ENCODE data around the gene CES4A. TPM values are rescaled to one million over a fixed set of nuclear protein-coding genes. Genes with fewer than 3 reads are reported as not detected.

CES4A gene
- polyA plus RNA-seq, 4 donors, result 4.8 to 26.3 (median 10.5) TPM

DNA sequence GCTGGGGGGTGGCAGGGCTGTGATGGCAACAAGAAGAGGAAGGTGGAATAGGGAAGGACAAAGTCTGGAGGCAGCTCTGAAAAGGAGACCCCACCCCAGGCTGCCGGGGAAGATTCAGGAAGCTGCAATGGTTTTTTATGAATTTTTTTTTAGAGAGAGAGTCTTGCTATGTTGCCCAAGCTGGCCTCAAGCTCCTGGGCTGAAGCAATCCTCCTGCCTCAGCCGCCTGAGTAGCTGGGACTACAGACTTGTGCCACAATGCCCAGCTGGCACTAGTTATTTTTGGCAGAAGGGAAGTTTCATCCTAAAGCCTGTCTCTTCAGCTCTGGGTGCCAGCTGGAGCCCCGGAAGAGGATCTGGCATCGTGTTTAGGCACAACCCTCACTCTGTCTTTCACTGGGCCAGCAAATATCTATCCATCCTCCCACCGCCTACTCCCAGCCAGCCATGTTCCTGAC lies 28.7 kb upstream of the CES4A start:
- peaks cover 0 to 30% (median 0%) of the 10 kb centered on the region in 3 donors for H3K4me1 ChIP-seq (ENCODE audit: control insufficient read depth in 3 of 3, insufficient read depth in 2 of 3, low read depth in 1 of 3, low read length in 2 of 3)

GRCh38 chr16:66960270-66960669 lies 28.1 kb upstream of the CES4A start:
- H3K4me1 ChIP-seq (ENCODE audit: control insufficient read depth in 3 of 3, insufficient read depth in 2 of 3, low read depth in 1 of 3, low read length in 2 of 3), result peaks cover 0 to 25% (median 0%) of the 10 kb centered on the region in 3 donors
- no peak for FAIRE-seq
- 61 to 91% (median 81%) methylated on average over 1 of the region's 1 CpG for WGBS, 3 donors
- H3K4me3 ChIP-seq (ENCODE audit: low read depth in 1 of 3, low read length in 3 of 3), result no peak overlapping the region
- peaks cover 0 to 25% (median 0%) of the 10 kb centered on the region in 3 donors for H3K36me3 ChIP-seq (ENCODE audit: control insufficient read depth in 3 of 3, insufficient read depth in 2 of 3, low read depth in 1 of 3, low read length in 3 of 3)
- no peak overlapping the region for H3K27ac ChIP-seq (ENCODE audit: low read depth in 1 of 3, low read length in 2 of 3)
- H3K9me3 ChIP-seq (ENCODE audit: control insufficient read depth in 2 of 2, insufficient read depth in 1 of 2, low read depth in 1 of 2, low read length in 1 of 2), result no peaks in the 10 kb centered on the region
- H3K27me3 ChIP-seq (ENCODE audit: control insufficient read depth in 3 of 3, insufficient read depth in 3 of 3, low read length in 3 of 3), result no peaks in the 10 kb centered on the region
- DNase-seq, result no peak

More for the DNA sequence above, 28.7 kb upstream of the CES4A start:
- H3K9me3 ChIP-seq (ENCODE audit: control insufficient read depth in 2 of 2, insufficient read depth in 1 of 2, low read depth in 1 of 2, low read length in 1 of 2), result no peaks in the 10 kb centered on the region
- peaks cover 0 to 19% (median 0%) of the 10 kb centered on the region in 3 donors for H3K36me3 ChIP-seq (ENCODE audit: control insufficient read depth in 3 of 3, insufficient read depth in 2 of 3, low read depth in 1 of 3, low read length in 3 of 3)
- FAIRE-seq, result no peak
- no peak overlapping the region for H3K27ac ChIP-seq (ENCODE audit: low read depth in 1 of 3, low read length in 2 of 3)
- no peaks in the 10 kb centered on the region for H3K27me3 ChIP-seq (ENCODE audit: control insufficient read depth in 3 of 3, insufficient read depth in 3 of 3, low read length in 3 of 3)
- H3K4me3 ChIP-seq (ENCODE audit: low read depth in 1 of 3, low read length in 3 of 3), result no peak overlapping the region
- DNase-seq, result no peak
- WGBS, 3 donors, result 36 to 52% (median 49%) methylated on average over 5 of the region's 5 CpGs

DNA sequence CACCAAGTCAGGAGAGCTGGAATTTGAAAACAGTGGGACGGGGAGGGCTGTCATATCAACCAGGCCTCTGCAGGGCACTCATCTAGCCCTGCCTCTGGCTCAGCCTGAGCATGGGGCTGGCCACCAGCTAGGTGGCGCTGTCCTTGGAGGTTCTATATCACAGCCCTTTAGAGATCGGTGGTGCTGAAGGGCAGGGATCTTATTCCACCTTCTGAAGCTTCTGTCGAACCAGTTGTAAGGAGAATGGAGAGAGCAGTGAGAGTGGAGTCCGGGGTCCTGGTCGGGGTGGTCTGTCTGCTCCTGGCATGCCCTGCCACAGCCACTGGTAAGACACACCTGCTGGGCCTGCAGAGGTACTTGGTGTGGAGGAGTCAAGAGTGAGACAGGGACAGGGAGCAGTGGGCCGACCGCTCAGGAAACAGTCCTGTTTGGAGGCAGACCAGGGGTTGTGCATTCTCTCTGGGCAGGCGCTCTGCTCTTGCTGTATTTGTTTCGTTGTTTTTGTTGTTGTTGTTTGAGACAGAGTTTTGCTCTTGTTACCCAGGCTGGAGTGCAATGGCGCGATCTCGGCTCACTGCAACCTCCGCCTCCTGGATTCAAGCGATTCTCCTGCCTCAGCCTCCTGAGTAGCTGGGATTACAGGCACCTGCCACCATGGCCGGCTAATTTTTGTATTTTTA lies 27.2 kb upstream of the CES4A start, which contains the start of gene CES3:
TSS of gene CES3 (plus strand) at position 202 of the 680 bp plus-strand sequence. CDS start at position 244, 42 bp downstream.
- peak within 1 kb of the TSS in 2 of 3 donors; percentile 21 to 40 for H3K4me3 ChIP-seq (ENCODE audit: low read depth in 1 of 3, low read length in 3 of 3)
- H3K9me3 ChIP-seq (ENCODE audit: control insufficient read depth in 2 of 2, insufficient read depth in 1 of 2, low read depth in 1 of 2, low read length in 1 of 2), result no peaks in the 10 kb centered on the region
- H3K36me3 ChIP-seq (ENCODE audit: control insufficient read depth in 3 of 3, insufficient read depth in 2 of 3, low read depth in 1 of 3, low read length in 3 of 3), result peaks cover 0 to 28% (median 0%) of the 10 kb centered on the region in 3 donors
- DNase-seq (peak; percentile 91 to 92), FAIRE-seq (no peak)
- no peaks in the 10 kb centered on the region for H3K27me3 ChIP-seq (ENCODE audit: control insufficient read depth in 3 of 3, insufficient read depth in 3 of 3, low read length in 3 of 3)
- peak within 1 kb of the TSS in 2 of 3 donors; percentile 61 to 80 for H3K27ac ChIP-seq (ENCODE audit: low read depth in 1 of 3, low read length in 2 of 3)
- 15 to 60% (median 27%) methylated on average over 16 of the region's 16 CpGs for WGBS, 3 donors
- H3K4me1 ChIP-seq (ENCODE audit: control insufficient read depth in 3 of 3, insufficient read depth in 2 of 3, low read depth in 1 of 3, low read length in 2 of 3), result peaks cover 0 to 22% (median 0%) of the 10 kb centered on the region in 3 donors

GRCh38 chr16:66961914-66962313 lies 26.5 kb upstream of the CES4A start:
- FAIRE-seq, result no peak
- Histone ChIP-seq H3K36me3 (ENCODE audit: control insufficient read depth in 3 of 3, insufficient read depth in 2 of 3, low read depth in 1 of 3, low read length in 3 of 3) (peaks cover 0 to 35% (median 0%) of the 10 kb centered on the region in 3 donors), H3K27me3 (ENCODE audit: control insufficient read depth in 3 of 3, insufficient read depth in 3 of 3, low read length in 3 of 3) (no peaks in the 10 kb centered on the region), H3K4me1 (ENCODE audit: control insufficient read depth in 3 of 3, insufficient read depth in 2 of 3, low read depth in 1 of 3, low read length in 2 of 3) (peaks cover 0 to 15% (median 0%) of the 10 kb centered on the region in 3 donors), H3K27ac (ENCODE audit: low read depth in 1 of 3, low read length in 2 of 3) (peak overlapping the region in 2 of 3 donors; percentile 61 to 80), H3K9me3 (ENCODE audit: control insufficient read depth in 2 of 2, insufficient read depth in 1 of 2, low read depth in 1 of 2, low read length in 1 of 2) (no peaks in the 10 kb centered on the region), H3K4me3 (ENCODE audit: low read depth in 1 of 3, low read length in 3 of 3) (peak overlapping the region in 1 of 3 donors; percentile 40)
- DNase-seq, result peak in 1 of 2 donors; percentile 90
- 8 to 42% (median 25%) methylated on average over 5 of the region's 5 CpGs for WGBS, 3 donors

DNA sequence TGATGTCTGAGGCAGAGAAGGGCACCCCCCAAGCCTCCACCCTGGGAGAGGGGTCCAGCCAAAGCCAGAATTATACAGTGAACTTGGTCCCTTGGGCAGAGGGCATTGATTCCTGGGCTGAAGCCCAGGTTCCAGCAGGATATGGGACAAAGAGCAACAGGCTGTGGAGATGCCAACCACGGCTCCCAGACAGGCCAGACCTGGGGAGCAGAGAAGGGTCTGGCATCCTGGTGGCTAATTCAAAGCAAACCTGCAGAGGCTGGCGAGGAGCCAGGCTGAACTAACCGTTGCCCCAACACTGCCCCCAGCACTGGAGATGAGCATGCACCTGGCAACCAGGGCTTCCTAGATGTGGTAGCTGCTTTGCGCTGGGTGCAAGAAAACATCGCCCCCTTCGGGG lies 24.3 kb upstream of the CES4A start:
- FAIRE-seq, result no peak
- no peak overlapping the region for H3K27ac ChIP-seq (ENCODE audit: low read depth in 1 of 3, low read length in 2 of 3)
- H3K4me3 ChIP-seq (ENCODE audit: low read depth in 1 of 3, low read length in 3 of 3), result no peak overlapping the region
- no peaks in the 10 kb centered on the region for H3K9me3 ChIP-seq (ENCODE audit: control insufficient read depth in 2 of 2, insufficient read depth in 1 of 2, low read depth in 1 of 2, low read length in 1 of 2)
- WGBS, 3 donors, result 30 to 62% (median 31%) methylated on average over 6 of the region's 6 CpGs
- peaks cover 0 to 46% (median 4%) of the 10 kb centered on the region in 3 donors for H3K36me3 ChIP-seq (ENCODE audit: control insufficient read depth in 3 of 3, insufficient read depth in 2 of 3, low read depth in 1 of 3, low read length in 3 of 3)
- H3K27me3 ChIP-seq (ENCODE audit: control insufficient read depth in 3 of 3, insufficient read depth in 3 of 3, low read length in 3 of 3), result no peaks in the 10 kb centered on the region
- DNase-seq, result no peak
- peaks cover 0 to 9% (median 0%) of the 10 kb centered on the region in 3 donors for H3K4me1 ChIP-seq (ENCODE audit: control insufficient read depth in 3 of 3, insufficient read depth in 2 of 3, low read depth in 1 of 3, low read length in 2 of 3)

GRCh38 chr16:66968847-66969246 lies 19.5 kb upstream of the CES4A start:
- Histone ChIP-seq H3K27ac (ENCODE audit: low read depth in 1 of 3, low read length in 2 of 3) (no peak overlapping the region), H3K4me1 (ENCODE audit: control insufficient read depth in 3 of 3, insufficient read depth in 2 of 3, low read depth in 1 of 3, low read length in 2 of 3) (no peaks in the 10 kb centered on the region), H3K9me3 (ENCODE audit: control insufficient read depth in 2 of 2, insufficient read depth in 1 of 2, low read depth in 1 of 2, low read length in 1 of 2) (no peaks in the 10 kb centered on the region), H3K36me3 (ENCODE audit: control insufficient read depth in 3 of 3, insufficient read depth in 2 of 3, low read depth in 1 of 3, low read length in 3 of 3) (peaks cover 0 to 50% (median 4%) of the 10 kb centered on the region in 3 donors), H3K27me3 (ENCODE audit: control insufficient read depth in 3 of 3, insufficient read depth in 3 of 3, low read length in 3 of 3) (no peaks in the 10 kb centered on the region), H3K4me3 (ENCODE audit: low read depth in 1 of 3, low read length in 3 of 3) (no peak overlapping the region)
- 83 to 92% (median 86%) methylated on average over 5 of the region's 5 CpGs for whole genome bisulfite sequencing, 3 donors
- DNase-seq (no peak), FAIRE-seq (no peak)

GRCh38 chr16:66970775-66971720 lies 17.3 kb upstream of the CES4A start:
- FAIRE-seq (no peak), DNase-seq (no peak)
- WGBS, 3 donors, result 73 to 79% (median 77%) methylated on average over 10 of the region's 10 CpGs
- no peaks in the 10 kb centered on the region for H3K9me3 ChIP-seq (ENCODE audit: control insufficient read depth in 2 of 2, insufficient read depth in 1 of 2, low read depth in 1 of 2, low read length in 1 of 2)
- H3K4me1 ChIP-seq (ENCODE audit: control insufficient read depth in 3 of 3, insufficient read depth in 2 of 3, low read depth in 1 of 3, low read length in 2 of 3), result no peaks in the 10 kb centered on the region
- no peaks in the 10 kb centered on the region for H3K27me3 ChIP-seq (ENCODE audit: control insufficient read depth in 3 of 3, insufficient read depth in 3 of 3, low read length in 3 of 3)
- peaks cover 0 to 33% (median 4%) of the 10 kb centered on the region in 3 donors for H3K36me3 ChIP-seq (ENCODE audit: control insufficient read depth in 3 of 3, insufficient read depth in 2 of 3, low read depth in 1 of 3, low read length in 3 of 3)
- H3K4me3 ChIP-seq (ENCODE audit: low read depth in 1 of 3, low read length in 3 of 3), result no peak overlapping the region
- H3K27ac ChIP-seq (ENCODE audit: low read depth in 1 of 3, low read length in 2 of 3), result no peak overlapping the region

GRCh38 chr16:66972983-66973382 lies 15.4 kb upstream of the CES4A start:
- Histone ChIP-seq H3K27me3 (ENCODE audit: control insufficient read depth in 3 of 3, insufficient read depth in 3 of 3, low read length in 3 of 3) (no peaks in the 10 kb centered on the region), H3K4me1 (ENCODE audit: control insufficient read depth in 3 of 3, insufficient read depth in 2 of 3, low read depth in 1 of 3, low read length in 2 of 3) (no peaks in the 10 kb centered on the region), H3K4me3 (ENCODE audit: low read depth in 1 of 3, low read length in 3 of 3) (no peak overlapping the region), H3K36me3 (ENCODE audit: control insufficient read depth in 3 of 3, insufficient read depth in 2 of 3, low read depth in 1 of 3, low read length in 3 of 3) (peaks cover 0 to 17% (median 0%) of the 10 kb centered on the region in 3 donors), H3K9me3 (ENCODE audit: control insufficient read depth in 2 of 2, insufficient read depth in 1 of 2, low read depth in 1 of 2, low read length in 1 of 2) (no peaks in the 10 kb centered on the region), H3K27ac (ENCODE audit: low read depth in 1 of 3, low read length in 2 of 3) (no peak overlapping the region)
- DNase-seq (no peak), FAIRE-seq (no peak)
- 79 to 84% (median 80%) methylated on average over 9 of the region's 9 CpGs for WGBS, 3 donors
